Stimulated activated CD4-positive, alpha-beta T cell treated with anti-CD3 and anti-CD28 coated beads, Interleukin-15, amount 100 ng/mL, for 1 hour (primary cell): ENCODE results near the gene F7.
"Not testable (repeated sequence)": the region's sequence is repeated elsewhere in the genome, so short reads cannot be mapped to it uniquely, and the experiment has no call there.

Experiments used
- DNase-seq, 2 donors: peaks; one replicate each; pipeline ENCODE4 v3.0.0-alpha.2; 2020; ENCODE audit warnings: low read depth in 1 of 2, low spot score in 1 of 2

The F7 gene

GRCh38 chr13:113105032-113105920, at the start of gene F7:
F7 (plus strand) TSS chr13:113105791; CDS start chr13:113105842, 51 bp downstream.
- no peak for DNase-seq

- DNase-seq = no peak
Measured at GRCh38 chr13:113057084-113057483, 48.5 kb upstream of the F7 start.

GRCh38 chr13:113057559-113057958, 48.0 kb upstream of the F7 start:
- not testable (repeated sequence) for DNase-seq

DNA sequence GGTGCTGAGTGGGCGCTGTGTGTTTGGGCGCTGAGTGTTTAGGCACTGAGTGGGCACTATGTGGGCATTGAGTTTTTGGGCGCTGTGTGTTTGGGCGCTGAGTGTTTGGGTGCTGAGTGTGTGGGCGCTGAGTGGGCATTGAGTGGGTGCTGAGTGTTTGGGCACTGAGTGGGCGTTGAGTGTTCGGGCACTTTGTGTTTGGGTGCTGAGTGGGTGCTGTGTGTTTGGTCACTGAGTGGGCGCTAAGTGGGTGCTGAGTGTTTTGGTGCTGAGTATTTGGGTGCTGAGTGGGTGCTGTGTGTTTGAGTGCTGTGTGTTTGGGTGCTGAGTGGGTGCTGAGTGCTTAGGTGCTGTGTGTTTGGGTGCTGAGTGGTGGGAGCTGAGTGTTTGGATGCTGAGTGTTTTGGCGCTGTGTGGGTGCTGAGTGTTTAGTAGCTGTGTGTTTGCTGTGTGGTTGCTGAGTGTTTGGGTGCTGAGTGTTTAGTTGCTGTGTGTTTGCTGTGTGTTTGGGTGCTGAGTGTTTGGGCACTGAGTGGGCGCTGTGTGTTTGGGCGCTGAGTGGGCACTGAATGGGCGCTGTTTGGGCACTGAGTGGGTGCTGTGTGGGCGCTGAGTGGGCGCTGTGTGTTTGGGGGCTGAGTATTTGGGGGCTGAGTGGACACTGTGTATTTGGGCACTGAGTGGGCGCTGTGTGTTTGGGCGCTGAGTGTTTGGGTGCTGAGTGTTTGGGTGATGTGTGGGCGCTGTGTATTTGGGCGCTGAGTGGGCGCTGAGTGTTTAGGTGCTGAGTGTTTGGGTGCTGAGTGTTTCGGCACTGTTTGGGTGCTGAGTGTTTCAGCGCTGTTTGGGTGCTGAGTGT, 47.2 kb upstream of the F7 start:
- DNase-seq = no peak

DNA sequence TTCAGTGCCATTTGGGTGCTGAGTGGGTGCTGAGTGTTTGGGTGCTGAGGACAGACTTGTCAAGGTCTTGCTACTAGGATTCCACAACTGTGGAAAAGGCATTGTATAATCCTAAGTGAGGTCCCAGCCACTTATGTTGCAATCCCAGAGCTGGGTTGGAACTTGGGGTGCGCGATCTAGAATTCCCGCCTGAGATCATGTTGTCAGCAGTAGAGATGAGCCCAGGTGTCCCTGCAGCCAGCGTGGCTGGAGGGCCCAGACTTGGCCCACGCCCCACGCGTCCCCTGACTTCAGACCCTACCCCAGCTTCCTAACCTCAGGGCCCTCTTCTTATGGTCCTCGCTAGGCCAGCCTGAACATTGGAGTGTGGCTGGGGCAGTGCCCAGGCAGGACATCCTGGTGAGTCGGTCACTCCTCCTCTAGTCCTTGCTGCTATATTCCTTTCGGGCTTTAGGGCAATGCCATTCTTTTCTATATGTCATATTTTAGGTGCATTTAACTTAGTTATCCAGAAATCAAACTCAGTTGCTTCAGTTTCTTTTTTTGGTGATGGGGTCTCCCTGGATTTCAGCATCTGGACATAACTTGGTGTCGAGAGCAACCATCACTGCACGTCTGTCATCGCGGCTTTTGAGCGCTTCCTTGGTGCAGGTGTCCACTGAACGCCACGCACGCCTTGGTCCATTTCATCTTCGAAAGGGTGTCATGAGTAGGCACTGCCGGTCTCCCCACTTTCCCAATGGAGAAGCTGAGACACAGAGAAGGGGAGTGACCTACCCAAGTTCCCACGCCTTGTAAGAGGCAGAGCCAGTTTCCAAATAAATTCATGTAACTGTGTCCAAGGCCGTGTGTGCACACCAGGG, 46.4 kb upstream of the F7 start:
- no peak for DNase-seq

DNA sequence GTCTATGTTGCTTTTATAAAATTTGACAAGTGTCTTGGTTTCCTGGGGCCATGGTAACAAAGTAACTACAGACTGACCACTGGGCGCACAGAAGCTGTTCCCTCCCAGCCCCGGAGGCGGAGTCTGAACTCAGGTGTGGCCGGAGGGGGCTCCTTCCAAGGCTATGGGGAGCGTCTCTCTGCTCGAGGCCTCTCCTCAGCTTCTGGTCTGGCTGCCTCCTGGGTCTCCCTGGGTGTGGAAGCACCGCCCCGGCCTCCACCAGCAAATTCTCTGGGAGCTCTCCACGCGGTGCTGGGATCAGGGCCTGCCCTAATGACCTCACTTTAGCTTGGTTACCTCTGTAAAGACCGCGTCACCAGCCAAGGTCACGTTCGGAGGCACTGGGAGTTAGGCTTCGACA, 45.7 kb upstream of the F7 start:
- no peak for DNase-seq

DNA sequence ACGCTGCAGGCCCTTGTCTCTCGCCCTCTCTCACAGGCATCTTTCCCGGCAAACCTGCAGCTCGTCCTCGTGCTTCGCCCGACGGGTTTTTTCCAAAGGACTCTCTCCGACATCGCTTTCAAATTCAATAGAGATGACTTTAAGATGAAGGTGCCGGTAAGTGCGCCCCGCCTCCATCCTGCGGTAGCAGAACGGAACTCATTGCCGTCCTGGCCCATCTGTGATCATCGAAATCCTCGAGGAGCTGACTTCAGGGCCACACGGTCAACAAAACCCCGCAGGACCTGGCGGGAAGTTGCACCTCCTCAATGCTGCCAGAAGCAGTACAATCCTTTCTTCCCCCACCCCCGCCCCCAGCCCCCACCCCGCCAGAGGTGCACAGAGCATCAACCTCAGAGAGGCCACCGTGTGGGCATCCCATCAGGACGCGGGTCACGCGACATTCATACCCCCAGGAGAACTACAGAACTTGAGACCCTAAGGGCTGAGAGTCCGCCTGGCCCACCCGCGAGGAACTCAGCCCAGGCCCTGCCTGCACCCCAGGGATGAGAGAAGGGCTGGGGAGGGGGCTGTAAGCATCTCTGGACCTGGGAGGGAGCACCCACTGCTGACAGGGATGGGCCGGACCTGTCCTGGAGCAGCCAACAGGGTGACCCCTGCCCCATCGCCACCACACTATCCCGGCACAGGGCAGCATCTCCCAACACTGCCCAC, 44.9 kb upstream of the F7 start:
- DNase-seq = no peak

GRCh38 chr13:113061271-113061625, 44.3 kb upstream of the F7 start:
- DNase-seq = no peak

DNA sequence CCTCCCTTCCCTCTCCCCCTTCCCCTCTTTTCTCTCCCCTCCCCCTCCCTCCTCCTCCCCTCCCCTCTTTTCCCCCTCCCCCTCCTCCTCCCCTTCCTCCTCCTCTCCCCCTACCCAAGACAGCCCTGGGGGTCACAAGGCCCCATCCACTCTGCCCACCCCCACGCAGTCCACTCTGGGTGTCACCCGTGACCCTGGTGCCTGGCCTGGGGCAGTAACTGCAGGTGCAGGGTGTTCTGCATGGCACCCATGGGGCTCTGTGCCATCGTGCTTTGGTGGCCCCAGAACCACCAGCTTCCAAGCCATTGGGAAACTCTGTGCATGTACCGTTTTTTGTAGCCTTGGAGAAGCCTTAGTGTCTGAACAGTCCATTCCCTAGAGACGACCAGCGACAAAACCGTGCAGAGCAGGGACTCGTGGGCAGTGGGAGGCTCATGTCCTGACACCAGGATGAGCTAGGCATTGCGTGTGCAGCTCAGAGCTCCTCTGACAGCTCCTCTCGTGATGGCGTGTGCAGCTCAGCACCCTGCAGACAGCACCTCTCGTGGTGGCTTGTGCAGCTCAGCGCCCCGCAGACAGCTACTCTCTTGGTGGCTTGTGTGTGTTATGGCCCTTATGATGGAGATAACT, 43.7 kb upstream of the F7 start:
- no peak for DNase-seq

DNA sequence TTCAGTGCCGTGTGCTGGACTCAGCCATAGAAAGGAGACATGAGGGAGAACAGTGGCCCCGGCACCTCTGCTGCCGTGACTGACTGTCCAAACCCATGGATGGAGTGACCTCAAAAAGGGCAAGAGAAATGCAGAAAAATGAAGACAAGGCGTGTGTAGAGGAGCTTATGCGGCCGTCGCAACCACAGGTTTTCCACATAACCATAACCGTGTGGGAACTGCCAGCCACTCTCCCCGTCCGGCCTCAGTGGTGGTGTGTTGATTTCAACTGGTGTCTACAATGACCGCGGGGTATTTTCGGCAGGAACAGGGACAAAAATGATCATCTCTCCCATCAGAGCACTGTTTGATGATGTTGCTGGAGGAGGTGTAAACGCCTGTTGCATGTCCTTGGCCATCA, 42.9 kb upstream of the F7 start:
- no peak for DNase-seq

DNA sequence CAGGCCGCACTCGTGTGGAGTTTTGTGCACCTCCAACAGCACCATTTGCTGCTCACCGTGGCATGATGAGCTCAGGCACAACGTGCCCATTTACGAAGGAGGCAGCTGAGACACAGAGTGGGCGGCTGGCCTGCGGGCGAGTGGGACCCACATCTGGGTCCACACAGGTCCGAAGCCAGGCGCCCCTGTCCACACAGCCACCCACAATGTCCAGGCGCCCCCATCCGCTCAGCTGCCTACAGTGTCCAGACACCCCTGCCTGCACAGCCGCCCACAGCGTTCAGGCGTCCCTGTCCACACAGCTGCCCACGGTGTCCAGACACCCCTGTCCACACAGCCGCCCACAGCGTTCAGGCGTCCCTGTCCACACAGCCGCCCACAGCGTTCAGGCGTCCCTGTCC, 42.5 kb upstream of the F7 start:
- no peak for DNase-seq

GRCh38 chr13:113064000-113064533, 41.5 kb upstream of the F7 start:
- no peak for DNase-seq

GRCh38 chr13:113064534-113065405, 40.8 kb upstream of the F7 start:
- no peak for DNase-seq

- DNase-seq = no peak
Measured at GRCh38 chr13:113065406-113066141, 40.0 kb upstream of the F7 start.

GRCh38 chr13:113066142-113066455, 39.5 kb upstream of the F7 start:
- DNase-seq = no peak

DNA sequence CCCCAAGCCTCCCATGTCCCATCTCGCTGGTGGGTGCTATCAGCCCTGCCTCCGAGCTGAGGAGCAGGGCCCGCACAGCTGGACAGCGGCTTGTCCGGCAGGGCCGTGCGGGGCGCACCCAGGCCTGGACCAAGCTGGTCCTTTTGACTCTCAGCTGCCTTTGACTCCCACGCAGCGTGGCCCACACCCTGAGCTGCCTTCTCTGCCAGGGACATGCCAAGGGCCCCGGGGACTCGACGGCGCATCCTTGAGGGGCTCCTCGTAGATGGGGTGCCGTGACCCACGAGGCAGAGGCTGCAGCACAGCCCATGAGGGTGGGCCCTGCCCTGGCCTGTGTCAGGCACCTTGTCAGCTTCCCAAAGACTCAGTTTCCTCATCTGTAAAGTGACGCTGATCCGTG, 38.8 kb upstream of the F7 start:
- DNase-seq = no peak

DNA sequence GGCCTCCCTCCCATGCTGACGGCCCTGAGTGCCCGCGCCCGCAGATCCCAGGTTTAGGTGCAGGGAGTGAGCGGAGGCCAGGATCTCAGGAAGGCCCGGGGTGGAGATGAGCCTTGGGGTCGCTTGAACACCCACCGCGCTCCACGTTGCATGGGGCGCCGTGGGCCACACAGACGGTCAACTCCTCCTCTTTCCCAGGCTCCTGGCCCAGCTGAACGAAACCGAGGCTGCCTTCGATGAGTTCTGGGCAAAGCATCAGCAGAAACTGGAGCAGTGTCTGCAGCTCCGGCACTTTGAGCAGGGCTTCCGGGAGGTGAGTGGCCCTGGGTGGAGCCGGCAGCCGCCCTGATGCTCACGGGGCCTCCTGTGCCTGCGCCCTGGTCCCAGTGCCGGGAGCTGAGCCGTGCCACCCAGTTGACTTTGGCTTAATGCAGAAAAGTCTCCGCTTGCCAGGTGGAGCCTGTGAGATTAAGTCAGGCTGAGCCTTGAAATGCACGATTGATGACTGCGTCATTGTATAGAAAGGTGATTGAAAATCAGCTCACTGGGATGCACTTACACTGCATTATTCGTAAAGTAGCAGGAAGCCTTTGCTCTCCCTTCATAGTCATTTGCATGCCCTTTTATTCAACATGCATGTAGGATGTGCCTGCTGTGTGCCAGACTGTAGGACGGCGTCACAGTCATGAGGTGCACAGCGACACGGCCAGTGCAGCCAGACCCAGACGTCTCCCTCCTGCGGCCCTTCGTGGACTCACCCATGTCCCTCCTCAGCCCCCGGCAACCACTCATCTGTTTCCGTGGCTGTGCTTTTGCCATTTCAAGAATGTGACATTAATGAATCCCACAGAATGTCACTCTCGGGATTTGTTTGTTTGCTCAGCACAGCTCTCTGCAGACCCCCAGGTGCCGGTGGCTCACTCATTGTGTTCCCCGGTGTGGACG, 35.5 kb upstream of the F7 start:
- no peak for DNase-seq
